Measurements from ENCODE around the gene DUSP7.

DUSP7 gene

DNA sequence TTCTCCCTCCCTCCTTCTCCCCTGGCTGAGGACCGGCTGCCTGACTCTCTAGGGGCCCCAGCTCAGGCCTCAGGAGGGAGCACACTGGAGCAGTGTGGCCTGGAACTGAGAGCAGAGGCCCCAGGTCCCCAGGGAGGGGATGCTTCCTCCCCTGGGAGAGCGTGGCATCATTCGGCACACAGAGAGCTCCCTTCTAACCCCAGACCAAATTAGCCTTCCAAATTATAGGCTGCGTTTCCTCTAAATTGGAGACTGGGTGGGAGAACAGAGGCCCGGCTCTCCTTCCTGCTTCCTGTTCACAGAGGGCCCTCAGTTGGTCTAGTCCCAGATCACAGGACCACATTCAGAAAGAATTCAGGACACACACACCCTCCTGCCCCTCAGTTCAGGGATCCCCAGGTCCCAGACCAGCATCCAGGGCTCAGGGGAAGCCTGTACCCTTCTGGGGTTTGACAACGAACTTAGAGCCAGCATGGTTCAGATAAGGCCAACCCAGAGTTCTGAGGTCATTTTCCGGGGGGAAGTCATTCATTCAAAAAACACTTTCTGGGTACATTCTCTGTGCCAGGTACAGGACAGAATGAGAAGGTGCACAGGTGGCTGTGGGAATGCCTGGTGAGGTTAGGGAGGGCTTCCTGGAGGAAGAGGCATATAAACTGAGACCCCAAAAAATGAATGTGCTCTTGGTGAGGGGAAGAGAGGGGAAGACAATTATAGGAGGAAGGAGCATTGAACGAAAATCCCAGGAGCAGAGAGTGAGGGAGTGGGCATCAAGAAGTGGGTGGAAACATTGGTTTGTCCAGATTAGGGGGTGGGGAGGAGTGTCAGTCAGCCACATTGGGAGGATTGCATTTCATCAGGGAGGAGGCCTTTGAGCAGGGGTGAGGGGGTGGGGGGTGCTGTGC lies 32.3 kb downstream of the DUSP7 start:
- DNase-seq = no peak

DNA sequence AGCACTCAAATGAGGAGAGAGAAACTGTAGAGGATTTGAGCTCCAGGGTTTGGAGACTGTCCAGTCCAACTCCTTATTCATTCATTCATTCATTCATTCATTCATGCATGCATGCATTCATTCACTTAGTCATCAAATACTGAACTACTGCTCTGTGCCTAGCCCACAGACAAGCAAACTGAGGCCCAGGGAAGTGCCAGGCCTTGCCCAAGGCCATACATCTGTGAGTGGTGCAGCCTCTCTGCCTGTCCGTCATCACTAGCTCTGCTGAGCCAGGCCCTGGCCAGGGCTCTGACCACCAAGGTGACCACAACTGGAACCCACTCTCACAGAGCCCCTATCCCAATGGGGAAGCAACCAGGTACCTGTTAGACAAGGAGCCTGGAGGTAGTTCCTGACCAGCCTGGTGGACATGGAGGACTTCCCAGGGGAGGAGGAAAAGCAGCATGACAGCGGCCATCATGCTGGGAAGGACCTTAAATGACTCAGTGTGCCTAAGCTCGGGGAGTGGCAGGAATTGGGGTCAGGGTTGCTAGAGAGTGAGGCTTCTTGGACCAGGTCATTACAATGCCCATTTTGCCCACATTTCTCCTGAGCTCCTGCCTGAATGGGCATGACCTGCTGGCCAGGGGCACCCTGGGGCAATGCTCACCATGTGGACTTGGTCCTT lies 33.1 kb downstream of the DUSP7 start:
- no peak for DNase-seq

DNA sequence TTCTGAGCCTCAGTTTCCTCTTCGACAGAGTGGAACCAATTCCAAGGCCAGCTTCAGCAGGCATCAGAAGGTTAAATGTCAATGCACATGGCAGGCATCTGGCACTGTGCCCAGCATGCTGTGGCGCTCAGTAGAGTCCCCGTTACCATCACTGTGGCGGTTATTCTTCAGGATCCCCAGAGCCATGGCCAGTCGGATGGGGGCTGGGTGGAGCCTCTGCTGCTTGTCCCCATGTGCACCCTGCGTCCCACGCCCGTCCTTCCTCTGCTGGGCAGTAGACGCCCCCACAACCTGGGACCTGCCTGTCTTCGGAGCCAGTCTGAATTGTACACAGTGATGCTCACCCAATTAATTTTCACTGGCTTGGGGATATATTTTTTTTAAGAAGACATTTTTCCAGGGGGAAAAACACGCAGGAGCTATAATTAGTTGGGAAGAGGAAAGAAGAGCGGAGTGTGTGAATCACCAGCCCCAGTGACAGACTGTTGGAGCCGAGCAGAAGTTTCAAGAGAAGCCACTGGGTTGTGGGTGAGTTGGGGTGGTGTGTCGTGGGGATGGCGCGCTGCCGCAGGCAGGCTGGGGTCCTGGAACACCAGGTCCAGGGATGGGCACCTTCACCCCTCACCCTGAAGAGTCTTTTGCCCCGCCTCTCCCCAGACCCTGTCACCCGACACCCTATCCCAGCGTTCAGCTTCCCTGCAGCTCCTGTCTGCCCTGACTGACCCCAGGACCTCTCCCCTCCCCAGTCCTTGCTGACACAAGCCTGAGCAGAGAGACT lies 33.9 kb downstream of the DUSP7 start:
- no peak for DNase-seq

DNA sequence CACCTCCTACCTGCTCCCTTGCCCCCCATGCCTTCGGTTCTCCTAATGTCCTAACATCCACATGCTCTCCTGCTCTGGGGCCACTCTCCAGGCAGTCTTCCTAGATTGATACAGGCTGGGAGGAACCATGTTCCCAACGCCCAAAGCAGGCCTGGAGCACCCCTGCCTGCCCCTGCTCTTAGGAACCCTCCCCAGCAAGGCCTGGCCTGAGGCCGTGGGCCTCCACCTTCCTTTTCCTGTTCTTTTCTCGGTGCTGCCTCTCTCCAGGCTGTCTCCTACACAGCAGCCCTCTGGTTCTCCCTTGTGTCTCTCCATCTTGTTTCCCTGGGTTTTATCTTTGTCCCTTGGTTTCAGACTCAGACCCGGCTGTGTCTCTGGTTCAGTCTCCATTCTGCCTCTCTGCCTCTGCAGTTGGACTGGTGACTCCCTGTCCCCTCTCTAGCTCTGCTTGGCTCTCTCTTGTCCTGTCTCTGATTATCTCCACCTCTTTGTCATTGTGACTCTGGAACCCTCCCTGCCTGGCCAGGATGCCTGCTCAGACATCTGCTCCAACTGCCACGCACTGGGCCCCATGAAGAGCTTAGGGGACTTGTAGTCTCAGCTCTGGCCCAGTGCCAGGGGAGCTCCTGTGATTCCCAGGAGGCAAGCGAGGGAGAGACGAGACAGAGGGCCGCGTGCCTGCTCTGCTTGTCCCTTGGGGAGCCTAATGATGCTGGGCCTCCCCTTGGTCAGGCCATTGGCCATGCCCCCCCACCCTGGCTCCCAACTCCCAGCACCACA lies 34.7 kb downstream of the DUSP7 start:
- no peak for DNase-seq

DNA sequence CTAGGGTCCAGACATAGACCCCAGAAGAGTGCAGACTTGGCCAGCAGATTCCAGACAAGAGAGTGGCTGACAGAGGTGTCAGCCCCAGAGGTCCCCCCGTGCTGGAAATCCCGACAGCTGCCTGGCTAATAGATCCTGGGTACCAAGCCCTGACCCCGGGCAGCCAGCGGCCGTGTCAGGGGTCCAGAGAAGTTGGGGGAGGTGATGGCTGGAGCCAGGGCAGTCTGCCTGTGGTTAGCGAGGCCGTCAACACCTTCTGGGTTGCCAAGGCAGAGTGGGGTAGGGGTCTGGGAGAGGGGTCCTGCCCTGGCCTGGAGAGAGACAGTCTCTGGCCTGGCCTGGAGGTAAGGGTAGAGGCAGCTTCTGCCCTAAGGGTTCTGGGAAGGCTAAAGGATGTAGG lies 35.6 kb downstream of the DUSP7 start:
- no peak for DNase-seq

DNA sequence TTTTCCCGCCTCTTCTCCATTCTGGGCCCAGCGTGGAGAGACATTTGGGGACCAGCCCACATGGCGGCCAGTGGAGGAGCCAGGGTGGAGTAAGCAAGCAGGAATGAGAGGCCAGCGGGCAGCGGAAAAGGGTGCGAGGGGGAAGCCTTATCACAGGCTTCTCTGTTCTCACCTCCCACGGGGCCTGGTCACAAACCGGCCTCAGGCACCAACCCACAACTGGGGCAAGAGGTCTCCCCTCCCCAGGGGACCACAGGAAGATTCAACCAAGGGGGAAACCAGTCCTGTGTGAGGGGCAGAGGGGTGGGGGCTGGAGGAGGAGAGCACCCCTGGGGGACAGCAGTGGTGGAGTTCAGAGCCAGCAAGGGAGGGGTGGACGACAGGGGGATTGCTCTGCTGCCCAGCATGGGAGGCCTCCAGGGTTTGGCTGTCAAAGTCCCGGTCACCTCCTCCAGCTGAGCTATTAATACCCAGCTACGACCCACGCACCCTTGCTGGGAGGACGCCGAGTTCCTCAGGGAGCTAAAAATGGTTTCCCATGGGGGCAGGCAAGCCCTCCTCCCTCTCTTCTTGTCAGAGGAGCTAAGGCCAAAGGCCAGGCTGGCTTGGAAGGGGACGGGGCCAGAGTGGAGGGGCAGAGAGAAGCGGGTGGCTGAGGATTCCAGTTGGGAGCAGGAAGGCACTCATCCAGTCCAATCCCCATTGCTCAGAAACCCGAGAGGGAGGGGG lies 36.9 kb downstream of the DUSP7 start:
- DNase-seq = no peak

DNA sequence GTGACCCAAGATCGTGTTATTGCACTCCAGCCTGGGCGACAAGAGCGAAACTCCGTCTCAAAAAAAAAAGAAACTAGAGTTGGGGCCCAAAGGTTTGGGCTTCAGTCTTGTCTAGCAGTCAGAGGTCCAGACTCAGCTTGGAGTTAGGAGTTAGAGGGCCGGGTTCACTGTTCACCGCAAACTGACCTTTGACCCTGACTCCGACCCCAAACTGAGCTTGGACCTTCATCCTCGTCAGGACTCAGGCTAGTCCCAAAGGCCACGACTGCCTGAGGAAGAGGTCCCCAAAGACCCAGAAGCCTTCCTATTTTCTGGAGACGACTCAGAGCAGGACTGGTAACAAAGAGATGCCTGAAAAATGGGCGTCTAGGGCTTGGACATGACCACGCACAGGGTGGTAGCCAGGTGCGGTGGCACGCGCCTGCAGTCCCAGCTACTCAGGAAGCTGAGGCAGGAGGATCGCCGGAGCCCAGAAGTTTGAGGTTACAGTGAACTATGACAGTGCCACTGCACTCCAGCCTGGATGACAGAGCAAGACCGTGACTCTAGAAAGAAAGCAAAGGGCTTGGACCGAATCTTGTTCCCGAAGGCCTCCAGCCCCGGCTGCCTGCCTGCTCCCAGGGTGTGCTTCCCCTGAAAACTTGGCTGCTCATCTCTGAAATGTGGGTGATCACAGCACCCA lies 37.9 kb downstream of the DUSP7 start:
- DNase-seq = no peak

DNA sequence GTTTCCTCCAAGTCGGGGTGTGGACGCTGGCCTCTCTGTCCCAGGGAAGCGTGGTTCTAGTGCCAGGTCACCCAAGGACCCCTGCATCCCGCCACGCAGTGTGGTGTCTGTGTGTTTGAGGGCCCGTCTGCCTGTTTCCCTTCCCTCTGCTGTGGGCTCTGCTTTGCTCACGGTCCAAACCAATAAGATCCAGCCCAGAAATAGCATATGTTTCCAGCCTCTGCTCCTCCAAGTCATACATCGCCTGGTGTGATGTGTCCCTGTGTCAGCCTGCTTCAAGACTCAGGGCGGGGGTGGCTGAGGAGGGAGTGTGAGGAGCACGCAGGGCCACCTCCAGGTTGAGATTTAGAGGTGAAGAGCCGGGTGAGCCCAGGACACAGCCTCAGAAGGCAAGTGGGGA lies 38.8 kb downstream of the DUSP7 start:
- no peak for DNase-seq

DNA sequence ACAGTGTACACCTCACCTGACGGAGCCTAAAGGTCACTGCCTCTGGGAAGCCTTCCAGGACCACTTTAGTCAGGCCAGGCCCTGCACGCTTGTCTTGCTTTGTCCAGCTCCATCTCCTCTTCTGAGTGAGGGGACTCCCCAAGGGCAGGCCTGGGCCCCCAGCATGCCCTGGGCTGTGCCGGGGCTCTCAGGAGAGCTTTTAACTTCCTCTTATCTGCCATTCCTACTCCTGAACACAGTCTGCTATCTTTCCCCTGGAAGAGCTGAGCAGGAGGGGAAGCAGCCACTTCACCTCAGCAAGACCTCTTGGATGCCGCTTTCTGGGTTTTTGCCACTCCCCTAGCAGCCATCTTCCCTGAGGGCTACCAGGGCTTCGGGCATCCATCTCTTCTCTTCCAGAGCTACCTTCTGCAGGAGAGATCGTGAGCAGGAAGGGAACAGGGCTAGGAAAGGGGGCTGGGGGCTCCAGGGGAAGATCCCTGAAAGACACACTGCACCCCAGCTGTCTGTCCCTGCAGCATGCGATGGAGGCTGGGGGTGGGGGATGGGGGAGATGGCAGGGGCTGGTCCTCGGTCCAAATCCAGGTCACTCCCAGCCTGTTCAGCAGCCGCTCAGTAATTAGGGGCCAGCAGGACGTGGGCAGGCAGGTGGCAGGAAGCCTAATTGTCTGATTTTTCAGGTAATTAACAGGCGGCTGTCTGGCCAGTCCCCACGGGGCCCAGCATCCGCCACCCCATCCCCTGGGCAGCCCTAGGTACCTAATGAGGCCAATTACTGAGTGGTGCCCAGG lies 40.7 kb downstream of the DUSP7 start:
- DNase-seq = no peak

DNA sequence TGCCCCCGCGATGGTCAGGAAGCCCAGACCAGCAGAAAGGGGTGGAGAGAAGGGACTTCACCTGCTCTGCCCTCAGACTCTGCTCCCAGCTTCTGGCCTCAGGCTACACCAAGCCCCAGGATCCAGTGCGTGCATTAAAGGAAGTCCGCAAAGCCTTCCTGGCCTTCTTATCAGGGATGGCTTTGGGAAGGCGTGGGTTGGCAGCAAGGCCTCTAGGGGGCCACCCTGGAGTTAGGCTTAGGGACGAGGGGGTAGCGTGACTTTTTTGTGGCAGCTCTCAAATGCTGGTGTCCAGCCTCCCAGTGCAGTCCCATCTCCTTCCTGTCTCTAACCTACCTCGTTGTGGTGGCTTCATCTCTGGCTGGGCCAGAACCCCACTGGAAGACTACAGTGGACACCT lies 41.8 kb downstream of the DUSP7 start:
- DNase-seq = no peak

DNA sequence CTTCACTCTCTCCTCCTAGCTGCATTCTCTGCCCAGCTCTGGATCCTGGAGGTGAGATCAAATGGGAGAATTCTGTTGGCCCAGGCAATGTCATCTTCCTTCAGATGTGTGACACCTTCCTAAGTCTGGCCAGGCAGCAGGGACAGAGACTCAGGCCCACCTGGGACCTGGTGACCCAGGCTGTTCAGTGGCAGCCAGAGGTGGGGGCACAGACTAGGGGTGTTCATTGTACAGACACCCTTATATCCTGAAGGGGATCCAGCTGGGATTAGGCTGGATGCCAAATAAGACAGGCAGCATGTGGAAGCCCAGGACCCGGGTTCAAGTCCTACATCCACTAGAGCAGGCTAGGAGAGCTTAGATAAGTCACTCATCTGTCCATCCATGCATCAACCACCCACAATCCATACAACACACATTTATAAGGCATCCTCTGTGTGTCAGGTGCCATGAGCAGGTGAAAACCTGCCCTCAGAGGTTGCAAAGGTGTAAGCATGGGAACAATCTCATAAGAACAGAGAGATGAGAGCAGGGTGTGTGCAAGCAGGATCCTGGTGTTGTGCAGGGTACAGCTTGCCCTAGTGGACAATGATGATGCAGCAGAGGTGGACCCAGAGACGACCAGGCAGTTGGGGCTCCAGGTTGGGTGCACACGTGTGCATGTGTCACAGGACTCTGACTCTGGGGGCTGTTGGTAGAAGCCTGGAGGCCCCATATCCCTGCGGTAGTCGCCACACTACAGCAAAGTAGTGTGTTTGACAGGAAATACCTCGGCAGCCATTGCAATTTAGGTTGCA lies 42.4 kb downstream of the DUSP7 start:
- DNase-seq = no peak

DNA sequence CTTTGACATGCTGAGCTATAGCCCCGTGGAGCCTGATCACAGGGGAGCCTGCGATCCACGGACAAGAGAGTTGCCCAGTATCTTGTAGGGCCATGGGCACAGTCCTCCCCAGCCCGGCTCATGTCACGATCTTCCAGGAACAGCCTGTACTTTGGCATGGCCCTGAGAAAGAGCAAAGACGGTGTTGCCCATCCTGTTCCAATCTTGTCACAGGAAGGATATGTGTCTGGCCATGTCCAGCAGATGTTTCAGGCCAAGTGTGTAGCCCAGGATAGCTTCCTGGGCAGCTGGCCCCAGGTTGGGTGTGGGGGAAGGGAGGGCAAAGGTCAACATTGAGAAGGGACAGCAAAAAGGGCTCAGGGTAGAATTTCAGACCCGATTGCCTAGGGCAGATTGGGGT lies 43.7 kb downstream of the DUSP7 start:
- DNase-seq = no peak

DNA sequence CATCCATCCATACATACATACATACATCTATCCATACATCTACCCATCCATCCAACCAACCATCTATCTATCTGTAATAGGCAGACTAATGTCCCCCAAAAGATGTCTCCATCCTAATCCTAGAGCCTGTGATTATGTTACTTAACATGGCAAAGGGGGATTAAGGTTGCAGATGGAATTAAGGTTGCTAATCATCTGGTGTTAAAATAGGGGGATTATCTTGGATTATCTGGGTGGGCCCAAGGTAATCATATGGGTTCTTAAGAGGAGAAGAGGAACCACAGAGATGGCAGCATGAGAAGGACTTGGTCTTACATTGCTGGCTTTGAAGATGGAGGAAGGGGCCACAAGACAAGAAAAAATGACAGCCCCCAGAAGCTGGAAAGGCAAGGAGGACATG lies 45.9 kb downstream of the DUSP7 start:
- no peak for DNase-seq

DNA sequence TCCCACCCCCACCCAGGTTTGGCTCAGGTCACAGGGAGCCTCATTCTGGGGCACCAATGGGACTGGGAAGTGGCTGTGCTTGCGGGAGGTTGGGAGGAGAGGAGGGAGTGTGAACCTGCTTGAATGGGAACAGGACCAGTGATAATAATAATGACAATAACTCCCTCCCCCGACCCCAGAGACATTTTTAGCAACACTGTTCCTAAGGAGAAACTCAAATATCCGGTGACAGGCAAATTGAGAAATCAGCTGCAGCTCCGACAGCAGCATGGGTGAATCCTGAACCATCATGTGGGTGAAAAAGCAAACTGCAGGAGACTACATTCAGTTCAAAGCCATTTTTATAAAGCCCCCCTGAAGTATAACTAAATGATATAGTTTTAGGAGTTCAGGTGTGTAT lies 49.1 kb downstream of the DUSP7 start:
- DNase-seq = no peak

DNA sequence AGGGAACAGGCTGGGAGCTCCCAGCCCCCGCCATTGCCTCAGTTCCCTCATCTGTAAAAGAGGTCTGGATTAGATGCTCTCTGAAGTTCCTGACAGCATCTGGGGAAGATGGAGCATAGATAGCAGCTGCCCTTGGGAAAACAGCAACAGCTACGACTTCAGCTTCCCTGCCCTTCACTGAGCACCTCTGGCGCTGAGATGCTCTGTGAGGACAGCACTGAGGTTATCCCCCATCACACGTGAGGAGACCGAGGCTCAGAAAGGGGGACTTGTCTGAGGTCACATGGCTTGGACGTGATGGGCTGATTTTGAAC lies 49.6 kb downstream of the DUSP7 start:
- DNase-seq = no peak

DNA sequence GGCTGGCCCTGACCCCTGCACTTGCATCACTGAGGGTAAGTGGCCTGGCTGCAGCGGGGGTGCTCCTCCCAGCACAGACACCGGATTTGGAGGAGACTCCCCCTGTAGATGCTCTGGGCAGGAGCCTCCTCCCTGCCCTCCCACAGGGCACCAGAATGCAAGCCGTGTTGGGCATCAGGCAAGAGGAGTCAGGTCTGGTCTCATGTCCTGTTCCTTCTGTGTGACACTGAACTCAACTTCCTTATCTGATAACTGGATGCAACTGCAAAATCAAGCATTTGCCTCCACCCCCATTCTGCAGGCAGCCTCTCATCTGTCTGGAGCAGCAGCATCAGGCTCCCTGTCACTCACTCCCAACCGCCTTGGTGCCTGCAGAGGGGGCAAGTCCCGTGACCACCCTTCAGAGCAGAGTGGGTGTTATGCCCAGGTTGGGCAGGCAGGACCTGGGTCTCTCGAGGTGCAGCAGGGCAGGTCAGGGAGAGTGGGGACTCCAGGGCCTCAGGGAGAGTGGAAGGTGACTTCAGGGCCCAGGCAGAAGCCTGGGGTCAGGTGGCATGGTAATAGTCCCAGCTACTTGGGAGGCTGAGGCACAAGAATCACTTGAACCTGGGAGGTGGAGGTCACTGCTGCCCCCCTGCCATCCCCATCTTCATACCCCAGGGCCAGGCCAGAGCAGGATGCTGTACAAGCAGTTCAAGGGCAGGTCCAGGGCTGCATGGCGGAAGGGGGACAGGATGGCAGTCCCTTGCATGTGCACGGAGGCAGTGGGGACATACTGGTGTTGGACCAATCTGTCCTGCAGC lies 50.2 kb downstream of the DUSP7 start:
- DNase-seq = no peak

DNA sequence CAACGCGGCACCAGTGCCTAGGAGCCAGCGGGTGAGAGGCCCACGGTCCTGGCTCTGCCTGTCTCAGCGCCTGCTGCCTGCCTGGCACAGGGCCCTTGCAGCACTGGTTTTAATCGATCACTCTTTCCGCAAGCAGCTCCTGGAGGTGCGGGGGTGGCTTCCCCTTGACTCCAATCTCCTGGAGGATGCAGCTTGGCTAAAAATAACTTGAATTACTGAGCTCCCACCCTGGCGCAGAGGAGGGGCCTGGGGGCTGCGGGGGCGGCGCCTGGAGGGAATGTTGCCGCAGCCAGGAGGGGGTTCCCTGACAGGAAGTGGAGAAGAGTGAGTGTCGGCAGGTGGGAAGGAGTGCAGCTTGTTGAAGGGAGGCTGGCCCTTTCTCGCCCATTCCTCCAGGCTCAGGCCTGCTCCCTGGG lies 50.8 kb downstream of the DUSP7 start:
- DNase-seq = no peak

DNA sequence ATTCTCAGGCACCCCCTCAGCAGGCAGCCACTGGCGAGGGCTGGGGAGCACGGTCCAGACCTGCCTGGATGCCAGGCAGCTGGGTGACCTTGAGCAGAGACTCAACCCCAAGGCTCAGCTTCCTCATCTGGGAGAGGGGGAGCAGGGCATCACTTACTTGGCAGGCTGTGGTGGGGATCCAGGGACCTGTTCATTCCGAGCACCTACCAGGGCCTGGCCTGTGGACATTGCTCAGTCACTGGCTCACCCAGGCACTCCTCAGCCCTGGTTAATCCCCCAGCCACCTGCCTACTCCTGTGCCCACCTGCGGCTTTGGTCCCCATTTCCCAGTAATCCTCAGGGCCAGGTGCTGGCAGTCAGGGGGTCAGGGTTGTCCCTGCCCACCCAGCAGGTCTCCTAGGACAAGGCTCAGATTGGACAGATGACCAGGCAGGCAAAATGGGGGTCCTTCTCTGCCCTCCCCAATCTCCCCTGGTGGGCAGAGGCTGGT lies 51.4 kb downstream of the DUSP7 start:
- DNase-seq = no peak
